Kidney glomerular epithelial cell (primary cell): ENCODE measurements around the gene SLC25A21.
"Not testable (repeated sequence)": the region's sequence is repeated elsewhere in the genome, so short reads cannot be mapped to it uniquely, and the experiment has no call there.

ENCODE experiments used
- DNase-seq: peaks from one replicate; lab custom pipeline; 2025; lab: John Stamatoyannopoulos, UW

Gene SLC25A21

GRCh38 chr14:37172024-37172869 is at the start of gene SLC25A21:
Gene SLC25A21, minus strand, starts transcription at chr14:37172606.
- DNase-seq, result peak; percentile 71

GRCh38 chr14:37221073-37221472 is 48.7 kb upstream of the SLC25A21 start:
- DNase-seq, result no peak

GRCh38 chr14:37215345-37215744 is 42.9 kb upstream of the SLC25A21 start:
- DNase-seq, result no peak

GRCh38 chr14:37213016-37213415 is 40.6 kb upstream of the SLC25A21 start:
- no peak for DNase-seq

DNA sequence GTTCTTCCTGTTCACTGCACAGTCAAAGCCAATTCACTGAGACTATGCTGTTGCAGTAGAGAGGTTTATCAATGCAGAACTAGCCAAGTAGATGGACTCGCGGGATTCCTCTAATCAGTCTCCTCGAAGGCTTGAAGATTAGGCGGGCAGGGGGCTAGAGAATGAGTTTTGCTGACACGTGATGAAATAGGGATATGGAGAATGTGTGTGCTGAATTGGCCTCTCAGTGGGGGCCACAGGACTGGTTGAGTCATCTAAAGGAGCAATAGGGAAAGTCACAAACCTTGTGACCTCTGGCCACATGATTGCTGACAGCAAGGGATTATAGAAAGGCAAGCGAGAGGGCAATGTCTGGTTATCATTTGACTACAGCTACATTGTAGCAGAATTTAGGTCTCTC is 38.0 kb upstream of the SLC25A21 start:
- DNase-seq, result no peak

- DNase-seq, result not testable (repeated sequence)
Measured at GRCh38 chr14:37209617-37210016, 37.2 kb upstream of the SLC25A21 start.

DNA sequence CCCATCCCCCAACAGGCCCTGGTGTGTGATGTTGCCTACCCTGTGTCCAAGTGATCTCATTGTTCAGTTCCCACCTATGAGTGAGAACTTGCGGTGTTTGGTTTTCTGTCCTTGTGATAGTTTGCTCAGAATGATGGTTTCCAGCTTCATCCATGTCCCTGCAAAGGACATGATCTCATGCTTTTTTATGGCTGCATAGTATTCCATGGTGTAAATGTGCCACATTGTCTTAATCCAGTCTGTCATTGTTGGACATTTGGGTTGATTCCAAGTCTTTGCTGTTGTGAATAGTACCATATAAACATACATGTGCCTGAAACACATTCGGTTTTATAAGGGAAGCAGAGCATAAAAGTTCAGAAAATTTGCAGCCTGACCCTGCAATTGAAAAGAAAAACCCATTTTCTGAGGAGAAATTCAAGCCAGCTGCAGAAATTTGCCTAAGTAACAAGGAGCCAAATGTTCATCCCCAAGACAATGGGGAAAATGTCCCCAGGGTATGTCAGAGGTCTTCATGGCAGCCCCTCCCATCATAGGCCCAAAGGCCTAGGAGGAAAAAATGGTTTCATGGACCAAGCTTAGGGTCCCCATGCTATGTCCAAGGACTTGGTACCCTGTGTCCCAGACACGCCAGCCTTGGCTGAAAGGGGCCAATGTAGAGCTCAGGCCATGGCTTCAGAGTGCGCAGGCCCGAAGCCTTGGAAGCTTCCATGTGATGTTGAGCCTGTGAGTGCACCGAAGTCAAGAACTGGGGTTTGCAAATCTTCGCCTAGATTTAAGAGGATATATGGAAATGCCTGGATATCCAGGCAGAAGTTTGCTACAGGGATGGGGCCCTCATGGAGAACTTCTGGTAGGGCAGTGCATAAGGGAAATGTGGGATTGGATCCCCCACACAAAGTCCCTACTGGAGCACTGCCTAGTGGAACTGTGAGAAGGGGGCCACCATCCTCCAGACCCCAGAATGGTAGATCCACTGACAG is 33.5 kb upstream of the SLC25A21 start:
- not testable (repeated sequence) for DNase-seq

GRCh38 chr14:37203423-37203822 is 31.0 kb upstream of the SLC25A21 start:
- DNase-seq, result no peak

DNA sequence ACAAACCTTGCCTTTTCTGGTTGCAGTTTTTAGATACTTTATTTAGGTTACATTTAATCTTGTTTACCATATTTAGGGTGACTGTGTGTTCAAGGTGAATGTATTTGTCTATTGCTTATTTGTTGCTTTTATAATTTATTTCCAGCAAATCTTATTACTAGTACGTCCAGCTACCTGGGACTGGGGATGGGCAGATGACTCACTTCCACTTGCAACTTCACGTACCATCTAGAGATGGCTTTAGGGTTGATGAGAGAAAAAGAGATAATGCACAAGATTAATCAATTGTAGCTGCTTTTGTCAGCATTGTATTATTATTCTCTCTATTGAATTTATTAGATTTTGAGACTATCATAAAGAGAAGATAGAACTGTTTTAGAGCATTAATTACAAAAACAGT is 30.4 kb upstream of the SLC25A21 start:
- DNase-seq, result no peak

DNA sequence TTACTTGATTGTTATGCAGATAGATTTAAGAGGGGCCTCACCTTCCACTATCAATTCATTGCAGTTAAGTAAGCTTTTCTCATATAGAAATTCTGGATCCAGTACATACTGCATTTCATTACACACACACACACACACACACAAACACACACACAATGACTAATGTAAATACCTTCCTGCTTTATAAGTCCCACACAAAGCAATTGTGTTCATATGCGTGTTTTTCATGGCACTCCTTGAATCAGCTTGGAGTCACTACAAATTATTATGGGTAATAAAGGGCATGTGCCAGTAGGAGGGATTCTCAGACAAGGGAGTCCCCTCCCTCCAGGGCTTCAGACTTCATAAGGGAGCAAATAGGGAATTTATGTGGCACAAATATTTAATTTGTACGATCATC is 29.9 kb upstream of the SLC25A21 start:
- DNase-seq, result no peak

GRCh38 chr14:37201724-37202123 is 29.3 kb upstream of the SLC25A21 start:
- no peak for DNase-seq

GRCh38 chr14:37198907-37199306 is 26.5 kb upstream of the SLC25A21 start:
- no peak for DNase-seq

DNA sequence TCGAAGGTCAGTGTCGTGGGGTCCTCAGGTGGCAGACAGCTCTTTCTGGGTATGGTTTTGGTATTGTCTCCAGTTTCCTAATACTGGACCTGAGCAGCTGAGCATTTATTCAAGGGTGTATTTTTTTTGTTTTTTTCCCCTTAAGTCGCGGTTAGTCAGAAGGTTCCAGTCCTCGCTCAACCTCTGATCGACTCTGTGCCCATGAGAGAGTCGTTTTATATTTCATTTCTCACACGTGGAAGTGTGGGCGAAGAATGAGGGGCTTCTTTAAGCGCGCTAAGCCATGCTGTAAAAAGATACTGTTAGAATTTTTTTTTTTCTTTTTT is 25.8 kb upstream of the SLC25A21 start:
- DNase-seq, result no peak

- peak; percentile 84 for DNase-seq
Measured at GRCh38 chr14:37197421-37198272, 25.2 kb upstream of the SLC25A21 start, which contains the start of gene MIPOL1. Gene MIPOL1, plus strand, starts transcription at chr14:37197937. Its CDS starts 49,952 bp downstream, at chr14:37247889.

GRCh38 chr14:37196604-37197420 is 24.4 kb upstream of the SLC25A21 start:
- DNase-seq, result no peak

DNA sequence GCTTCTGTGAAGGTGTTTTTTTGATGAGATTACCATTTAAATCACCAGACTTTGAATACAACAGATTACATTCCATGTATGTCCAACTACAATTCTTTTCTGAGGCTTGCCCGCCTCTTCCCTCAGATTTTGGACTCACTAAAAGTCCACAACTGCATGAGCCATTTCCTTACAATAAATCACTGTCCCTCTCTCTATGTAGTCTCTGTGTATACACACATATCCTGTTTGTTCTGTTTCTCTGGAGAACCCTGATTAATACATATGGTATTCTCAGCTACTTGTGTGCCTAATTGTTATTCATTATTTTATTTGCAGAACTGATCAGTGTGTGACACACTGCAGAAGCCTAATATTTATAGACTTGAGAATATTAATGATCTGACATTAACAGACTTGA is 22.9 kb upstream of the SLC25A21 start:
- DNase-seq, result no peak

- no peak for DNase-seq
Measured at GRCh38 chr14:37194698-37195097, 22.3 kb upstream of the SLC25A21 start.

GRCh38 chr14:37189733-37190132 is 17.3 kb upstream of the SLC25A21 start:
- not testable (repeated sequence) for DNase-seq

GRCh38 chr14:37187840-37188577 is 15.6 kb upstream of the SLC25A21 start:
- not testable (repeated sequence) for DNase-seq

DNA sequence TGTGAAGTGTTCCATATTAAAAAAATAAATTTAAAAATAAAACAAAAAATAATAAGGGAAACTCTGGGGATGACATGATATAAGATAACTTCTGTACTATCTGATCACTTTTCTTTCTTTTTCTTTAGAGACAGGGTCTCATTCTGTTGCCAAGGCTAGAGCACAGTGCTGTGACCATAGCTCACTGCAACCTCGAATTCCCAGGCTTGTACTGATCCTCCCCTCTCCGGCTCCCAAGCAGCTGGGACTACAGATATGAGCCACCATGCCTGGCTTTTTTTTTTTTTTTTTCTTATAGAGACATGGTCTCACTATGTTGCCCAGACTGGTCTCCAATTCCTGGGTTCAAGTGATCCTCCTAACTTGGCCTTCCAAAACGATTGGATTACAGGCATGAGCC is 14.9 kb upstream of the SLC25A21 start:
- DNase-seq, result no peak
